ENCODE results near the gene DRD5.

Gene DRD5

DNA sequence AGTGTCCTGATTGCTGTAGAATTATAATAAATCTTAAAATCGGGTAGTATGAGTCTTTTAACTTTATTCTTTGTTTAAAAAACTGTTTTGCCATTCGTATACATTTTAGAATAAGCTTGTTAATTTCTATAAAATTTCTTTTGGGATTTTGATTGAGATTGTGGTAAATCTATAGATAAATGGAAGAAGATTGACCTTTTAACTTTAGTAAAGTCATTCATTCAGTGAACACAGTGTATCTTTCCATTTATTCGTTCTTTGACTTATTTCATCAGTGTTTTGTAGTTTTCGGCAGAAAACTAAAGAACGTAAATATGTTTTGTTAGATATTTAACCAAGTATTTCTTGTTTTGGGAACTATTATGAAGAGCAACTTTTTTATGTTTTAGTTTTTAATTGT, 38.9 kb downstream of the DRD5 start:
- no peak for FAIRE-seq

DNA sequence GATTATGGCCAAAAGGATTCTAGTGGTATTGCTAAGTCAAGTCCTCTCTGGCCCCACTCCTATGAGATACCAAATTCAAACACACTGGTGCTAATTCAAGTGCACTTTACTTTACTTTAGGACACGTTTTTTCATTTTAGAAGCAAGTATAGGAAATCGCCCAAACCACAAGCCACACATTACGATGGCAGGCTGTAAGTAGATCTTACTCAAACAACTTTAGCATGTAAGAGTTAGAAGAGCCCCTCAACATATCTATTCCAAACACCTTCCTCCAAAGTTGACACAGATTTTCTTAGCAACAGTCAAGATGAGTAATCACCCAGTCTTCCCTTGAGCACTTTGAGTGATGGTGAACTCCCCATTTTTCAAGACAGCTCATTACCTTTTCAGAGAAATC, 43.6 kb downstream of the DRD5 start:
- FAIRE-seq, result no peak

DNA sequence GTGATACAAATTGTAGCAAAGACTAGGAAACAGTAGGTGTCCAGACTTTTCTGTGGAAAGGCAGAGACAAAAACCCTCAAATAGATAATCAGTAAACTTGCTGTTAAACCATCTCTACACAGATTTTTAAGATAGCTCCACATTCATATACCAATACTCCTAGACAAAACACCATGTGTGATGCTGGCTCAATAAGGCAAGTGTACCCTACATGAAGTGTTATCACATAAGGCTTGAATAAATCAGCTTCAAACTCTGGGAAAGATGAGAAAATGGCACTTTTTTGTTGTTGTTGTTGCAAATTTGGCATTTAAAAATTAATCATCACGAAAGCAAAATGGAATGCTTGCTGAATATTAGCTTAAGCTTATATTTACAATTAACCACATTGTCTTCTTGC, 45.1 kb downstream of the DRD5 start:
- FAIRE-seq, result no peak

DNA sequence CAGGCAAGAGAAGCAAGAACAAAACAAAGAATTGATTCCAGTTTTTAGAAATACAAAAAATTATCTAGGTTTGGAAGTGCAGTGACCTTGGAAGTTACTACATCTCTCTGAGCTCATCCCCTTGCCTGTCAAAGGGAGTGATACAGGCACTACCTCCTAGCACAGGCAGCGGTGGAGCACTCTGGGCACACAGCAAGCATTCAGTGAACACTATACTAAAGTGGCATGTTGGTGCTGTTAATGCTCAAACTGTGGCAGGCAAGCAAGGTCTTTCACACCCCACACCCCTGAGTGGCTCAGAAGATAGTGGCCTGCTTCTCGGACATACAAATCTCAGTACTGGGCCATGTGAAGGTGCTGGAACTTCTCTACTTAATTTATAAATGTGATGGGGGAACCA, 51.2 kb downstream of the DRD5 start:
- FAIRE-seq, result no peak

DNA sequence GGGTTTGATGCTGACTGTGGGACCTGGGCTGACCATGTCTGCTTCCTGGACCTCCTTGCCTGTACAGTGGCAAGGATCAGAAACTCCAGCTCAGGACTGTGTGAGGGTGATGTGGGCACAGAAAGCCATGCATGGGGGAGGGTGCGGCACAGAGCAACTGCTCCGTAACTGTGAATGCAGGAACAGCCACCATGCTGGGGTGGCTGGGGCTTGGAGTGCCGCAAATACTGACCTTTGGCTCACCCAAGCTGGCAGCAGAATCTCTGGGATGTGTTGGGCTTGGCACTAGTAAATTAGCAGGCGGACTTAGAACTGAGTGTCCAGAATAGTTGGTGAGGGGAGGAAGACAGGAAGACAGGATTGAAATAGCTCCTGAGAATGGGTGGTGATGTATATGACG, 52.0 kb downstream of the DRD5 start:
- FAIRE-seq, result no peak

Measured in A204.1 (cell line).